Left kidney (tissue), 8 donors: ENCODE data around the gene OSGIN1. TPM values are rescaled to one million over a fixed set of nuclear protein-coding genes. Genes with fewer than 3 reads are reported as not detected.

ENCODE experiments used
- DNase-seq: peaks from one replicate; pipeline ENCODE4 v3.0.0-alpha.2; 2013
- long read RNA-seq, 8 donors: transcript quantifications; one replicate each; lab custom pipeline, GENCODE V29; 2026
- polyA plus RNA-seq: library from polyadenylated mRNA; unstranded; fragments of 120-200 nt; gene quantifications from one replicate; pipeline ENCODE4 v1.2.1, GENCODE V29; 2013; ENCODE audit not compliant: insufficient read length

Gene OSGIN1
- polyA plus RNA-seq, result 0.30 TPM
- long read RNA-seq, donor 1, partial matches to known transcripts, result 0 of 1 reads
- long read RNA-seq, donor 1, other reads (novel, unspliced or antisense), result 0 of 1 reads
- long read RNA-seq, donor 2, result 0 reads
- long read RNA-seq, donor 3, result 0 reads
- long read RNA-seq, donor 4, result 0 reads
- long read RNA-seq, donor 5, result 0 reads
- long read RNA-seq, donor 6, result 0 reads
- long read RNA-seq, donor 7, result 0 reads
- long read RNA-seq, donor 8, result 0 reads

- peak; percentile 64 for DNase-seq
These were observed at the start of gene OSGIN1 for GRCh38 chr16:83952940-83953795. TSS of gene OSGIN1 (plus strand) at chr16:83953240. CDS start at chr16:83957672, 4,432 bp downstream.

- no peak for DNase-seq
These were observed 49.3 kb upstream of the OSGIN1 start for GRCh38 chr16:83903751-83904150.

GRCh38 chr16:83906683-83907082 is 46.4 kb upstream of the OSGIN1 start:
- DNase-seq, result no peak

- no peak for DNase-seq
These were observed 45.9 kb upstream of the OSGIN1 start for GRCh38 chr16:83907111-83907510.

- no peak for DNase-seq
These were observed 45.3 kb upstream of the OSGIN1 start for GRCh38 chr16:83907631-83908250.

GRCh38 chr16:83908798-83909197 is 44.2 kb upstream of the OSGIN1 start:
- DNase-seq, result no peak

GRCh38 chr16:83911290-83911689 is 41.8 kb upstream of the OSGIN1 start:
- DNase-seq, result no peak

- no peak for DNase-seq
These were observed 40.4 kb upstream of the OSGIN1 start for GRCh38 chr16:83912519-83913244.

GRCh38 chr16:83913245-83913633 is 39.8 kb upstream of the OSGIN1 start:
- DNase-seq, result no peak

GRCh38 chr16:83914091-83914710 is 38.8 kb upstream of the OSGIN1 start:
- DNase-seq, result no peak

GRCh38 chr16:83915081-83915480 is 38.0 kb upstream of the OSGIN1 start:
- DNase-seq, result no peak

GRCh38 chr16:83915491-83915890 is 37.5 kb upstream of the OSGIN1 start:
- DNase-seq, result no peak

GRCh38 chr16:83917152-83918120 is 35.6 kb upstream of the OSGIN1 start:
- DNase-seq, result no peak

- no peak for DNase-seq
These were observed 32.0 kb upstream of the OSGIN1 start for GRCh38 chr16:83920894-83921491.

- DNase-seq, result no peak
These were observed 29.3 kb upstream of the OSGIN1 start for GRCh38 chr16:83923581-83924365.

- no peak for DNase-seq
These were observed 28.4 kb upstream of the OSGIN1 start for GRCh38 chr16:83924686-83925085.

- no peak for DNase-seq
These were observed 27.7 kb upstream of the OSGIN1 start for GRCh38 chr16:83925095-83925905.

- DNase-seq, result no peak
These were observed 26.9 kb upstream of the OSGIN1 start for GRCh38 chr16:83925957-83926725.
